ENCODE results near the gene RHOBTB3.
"Not testable (repeated sequence)": the region's sequence is repeated elsewhere in the genome, so short reads cannot be mapped to it uniquely, and the experiment has no call there.

The RHOBTB3 gene

GRCh38 chr5:95730730-95731570, at the start of gene RHOBTB3:
RHOBTB3 (plus strand) TSS chr5:95731336; CDS start chr5:95731683, 347 bp downstream.
- DNase-seq: peak; percentile 28 to 31

- no peak for DNase-seq
Measured at GRCh38 chr5:95682891-95683290, 48.2 kb upstream of the RHOBTB3 start, which contains the start of gene SPATA9. SPATA9 (minus strand) TSS chr5:95682991; CDS start chr5:95682854, 137 bp downstream.

GRCh38 chr5:95684361-95684760, 46.8 kb upstream of the RHOBTB3 start:
- no peak for DNase-seq

GRCh38 chr5:95686651-95687050, 44.5 kb upstream of the RHOBTB3 start:
- DNase-seq: no peak

GRCh38 chr5:95689680-95690079, 41.5 kb upstream of the RHOBTB3 start:
- DNase-seq: no peak

- DNase-seq: no peak
Measured at GRCh38 chr5:95690333-95690732, 40.8 kb upstream of the RHOBTB3 start.

GRCh38 chr5:95697781-95698681, 33.1 kb upstream of the RHOBTB3 start:
- no peak for DNase-seq

- no peak for DNase-seq
Measured at GRCh38 chr5:95699337-95699736, 31.8 kb upstream of the RHOBTB3 start.

GRCh38 chr5:95701074-95701473, 30.1 kb upstream of the RHOBTB3 start:
- no peak for DNase-seq

GRCh38 chr5:95704150-95704549, 27.0 kb upstream of the RHOBTB3 start:
- DNase-seq: no peak

GRCh38 chr5:95706196-95706595, 24.9 kb upstream of the RHOBTB3 start:
- not testable (repeated sequence) for DNase-seq

GRCh38 chr5:95707055-95707454, 24.1 kb upstream of the RHOBTB3 start:
- DNase-seq: no peak

- DNase-seq: not testable (repeated sequence)
Measured at GRCh38 chr5:95707534-95708188, 23.5 kb upstream of the RHOBTB3 start.

- no peak for DNase-seq
Measured at GRCh38 chr5:95708876-95709275, 22.3 kb upstream of the RHOBTB3 start.

- DNase-seq: no peak
Measured at GRCh38 chr5:95709967-95710650, 21.0 kb upstream of the RHOBTB3 start.

- DNase-seq: not testable (repeated sequence)
Measured at GRCh38 chr5:95710651-95711500, 20.3 kb upstream of the RHOBTB3 start.

GRCh38 chr5:95711501-95712346, 19.4 kb upstream of the RHOBTB3 start:
- DNase-seq: no peak

GRCh38 chr5:95712347-95712958, 18.7 kb upstream of the RHOBTB3 start:
- DNase-seq: no peak

- not testable (repeated sequence) for DNase-seq
Measured at GRCh38 chr5:95713246-95713645, 17.9 kb upstream of the RHOBTB3 start.

Data from CD4-positive, alpha-beta T cell treated with Interleukin-1 beta for 1 hour (primary cell).